ENCODE data around the gene BID. TPM values are rescaled to one million over a fixed set of nuclear protein-coding genes. Genes with fewer than 3 reads are reported as not detected.

The BID gene

GRCh38 chr22:17694752-17695151, 79.5 kb downstream of the BID start:
- no peak overlapping the region for H2BK120ac ChIP-seq (ENCODE audit: low read depth, low read length)
- H3K27ac ChIP-seq (ENCODE audit: low read depth, low read length), result no peak overlapping the region
- no peak overlapping the region for H4K8ac ChIP-seq (ENCODE audit: low read depth, low read length)
- no peak overlapping the region for H3K56ac ChIP-seq (ENCODE audit: low read length)
- WGBS (ENCODE audit: extremely low coverage, insufficient coverage, low lambda C conversion rate), result no CpG with 5 or more reads among the region's 6 CpGs
- H3K18ac ChIP-seq (ENCODE audit: low read length), result no peak overlapping the region
- no peak overlapping the region for H2BK5ac ChIP-seq (ENCODE audit: low read length)
- H4K5ac ChIP-seq (ENCODE audit: low read length), result no peak overlapping the region
- H3K23ac ChIP-seq (ENCODE audit: low read length), result no peak overlapping the region
- H3K4ac ChIP-seq (ENCODE audit: low read depth, low read length), result no peak overlapping the region
- no peaks in the 10 kb centered on the region for H3K4me1 ChIP-seq (ENCODE audit: control insufficient read depth, low read depth, low read length)
- no peak for DNase-seq
- no peak overlapping the region for H3K4me2 ChIP-seq (ENCODE audit: low read length)
- H3K79me1 ChIP-seq (ENCODE audit: low read length), result no peaks in the 10 kb centered on the region
- H3K9ac ChIP-seq (ENCODE audit: low read length), result no peak overlapping the region
- no peak overlapping the region for H3K4me3 ChIP-seq (ENCODE audit: low read length)
- no peak overlapping the region for H2BK15ac ChIP-seq (replicated peaks; ENCODE audit: low read depth)
- H2AK5ac ChIP-seq (ENCODE audit: low read length), result no peak overlapping the region
- no peaks in the 10 kb centered on the region for H3K27me3 ChIP-seq (ENCODE audit: insufficient read depth, low read length, poor library complexity)
- no peaks in the 10 kb centered on the region for H3K79me2 ChIP-seq (ENCODE audit: control insufficient read depth, insufficient read depth, low read length)
- H3K36me3 ChIP-seq (ENCODE audit: control insufficient read depth, insufficient read depth, low read length), result no peaks in the 10 kb centered on the region

- Histone ChIP-seq H2BK5ac (ENCODE audit: low read length) (no peak overlapping the region), H3K9ac (ENCODE audit: low read length) (no peak overlapping the region), H3K79me1 (ENCODE audit: low read length) (no peaks in the 10 kb centered on the region), H3K27ac (ENCODE audit: low read depth, low read length) (no peak overlapping the region), H3K4me3 (ENCODE audit: low read length) (no peak overlapping the region), H3K4ac (ENCODE audit: low read depth, low read length) (no peak overlapping the region), H3K18ac (ENCODE audit: low read length) (no peak overlapping the region), H3K23ac (ENCODE audit: low read length) (no peak overlapping the region), H3K56ac (ENCODE audit: low read length) (no peak overlapping the region), H3K4me2 (ENCODE audit: low read length) (no peak overlapping the region), H2BK15ac (replicated peaks; ENCODE audit: low read depth) (no peak overlapping the region), H3K36me3 (ENCODE audit: control insufficient read depth, insufficient read depth, low read length) (no peaks in the 10 kb centered on the region), H3K79me2 (ENCODE audit: control insufficient read depth, insufficient read depth, low read length) (no peaks in the 10 kb centered on the region), H2BK120ac (ENCODE audit: low read depth, low read length) (no peak overlapping the region), H4K5ac (ENCODE audit: low read length) (no peak overlapping the region), H3K27me3 (ENCODE audit: insufficient read depth, low read length, poor library complexity) (no peaks in the 10 kb centered on the region), H3K4me1 (ENCODE audit: control insufficient read depth, low read depth, low read length) (no peaks in the 10 kb centered on the region), H2AK5ac (ENCODE audit: low read length) (no peak overlapping the region), H4K8ac (ENCODE audit: low read depth, low read length) (no peak overlapping the region)
- DNase-seq, result no peak
- no CpG with 5 or more reads among the region's 2 CpGs for WGBS (ENCODE audit: extremely low coverage, insufficient coverage, low lambda C conversion rate)
Measured at GRCh38 chr22:17694193-17694592, 80.1 kb downstream of the BID start.

GRCh38 chr22:17692841-17693240, 81.4 kb downstream of the BID start:
- no peaks in the 10 kb centered on the region for H3K79me2 ChIP-seq (ENCODE audit: control insufficient read depth, insufficient read depth, low read length)
- H3K4me2 ChIP-seq (ENCODE audit: low read length), result no peak overlapping the region
- no peak overlapping the region for H3K27ac ChIP-seq (ENCODE audit: low read depth, low read length)
- no peak overlapping the region for H3K4ac ChIP-seq (ENCODE audit: low read depth, low read length)
- no peaks in the 10 kb centered on the region for H3K27me3 ChIP-seq (ENCODE audit: insufficient read depth, low read length, poor library complexity)
- H2BK120ac ChIP-seq (ENCODE audit: low read depth, low read length), result no peak overlapping the region
- no CpG with 5 or more reads among the region's 4 CpGs for WGBS (ENCODE audit: extremely low coverage, insufficient coverage, low lambda C conversion rate)
- no peak overlapping the region for H2AK5ac ChIP-seq (ENCODE audit: low read length)
- no peaks in the 10 kb centered on the region for H3K4me1 ChIP-seq (ENCODE audit: control insufficient read depth, low read depth, low read length)
- no peak overlapping the region for H3K56ac ChIP-seq (ENCODE audit: low read length)
- H4K8ac ChIP-seq (ENCODE audit: low read depth, low read length), result no peak overlapping the region
- no peaks in the 10 kb centered on the region for H3K36me3 ChIP-seq (ENCODE audit: control insufficient read depth, insufficient read depth, low read length)
- no peak overlapping the region for H3K18ac ChIP-seq (ENCODE audit: low read length)
- peak; percentile 18 for DNase-seq
- no peaks in the 10 kb centered on the region for H3K79me1 ChIP-seq (ENCODE audit: low read length)
- no peak overlapping the region for H3K23ac ChIP-seq (ENCODE audit: low read length)
- no peak overlapping the region for H2BK15ac ChIP-seq (replicated peaks; ENCODE audit: low read depth)
- no peak overlapping the region for H3K4me3 ChIP-seq (ENCODE audit: low read length)
- no peak overlapping the region for H3K9ac ChIP-seq (ENCODE audit: low read length)
- H4K5ac ChIP-seq (ENCODE audit: low read length), result no peak overlapping the region
- H2BK5ac ChIP-seq (ENCODE audit: low read length), result no peak overlapping the region

- Histone ChIP-seq H2BK15ac (replicated peaks; ENCODE audit: low read depth) (no peak overlapping the region), H2AK5ac (ENCODE audit: low read length) (no peak overlapping the region), H3K4me2 (ENCODE audit: low read length) (no peak overlapping the region), H3K4me1 (ENCODE audit: control insufficient read depth, low read depth, low read length) (no peaks in the 10 kb centered on the region), H3K79me2 (ENCODE audit: control insufficient read depth, insufficient read depth, low read length) (no peaks in the 10 kb centered on the region), H4K8ac (ENCODE audit: low read depth, low read length) (no peak overlapping the region), H3K27ac (ENCODE audit: low read depth, low read length) (no peak overlapping the region), H3K79me1 (ENCODE audit: low read length) (peaks cover 4% of the 10 kb centered on the region), H3K36me3 (ENCODE audit: control insufficient read depth, insufficient read depth, low read length) (no peaks in the 10 kb centered on the region), H3K23ac (ENCODE audit: low read length) (no peak overlapping the region), H2BK120ac (ENCODE audit: low read depth, low read length) (no peak overlapping the region), H3K4me3 (ENCODE audit: low read length) (no peak overlapping the region), H3K9ac (ENCODE audit: low read length) (no peak overlapping the region), H3K4ac (ENCODE audit: low read depth, low read length) (no peak overlapping the region), H3K27me3 (ENCODE audit: insufficient read depth, low read length, poor library complexity) (no peaks in the 10 kb centered on the region), H3K56ac (ENCODE audit: low read length) (no peak overlapping the region), H2BK5ac (ENCODE audit: low read length) (no peak overlapping the region), H3K18ac (ENCODE audit: low read length) (no peak overlapping the region), H4K5ac (ENCODE audit: low read length) (no peak overlapping the region)
- no CpG with 5 or more reads among the region's 3 CpGs for WGBS (ENCODE audit: extremely low coverage, insufficient coverage, low lambda C conversion rate)
- no peak for DNase-seq
Measured at GRCh38 chr22:17684245-17684644, 90.0 kb downstream of the BID start.

Small RNA genes within 50 kb of the gene (small RNA-seq; reads per million reads assigned to genes)
- gene MIR3198-1 (ENCODE audit: insufficient read depth), result not detected
